Muscle of arm (tissue), 12 donors: Measurements from ENCODE around the gene ATF7IP2. TPM values are rescaled to one million over a fixed set of nuclear protein-coding genes. Genes with fewer than 3 reads are reported as not detected.

Experiments used
- polyA plus RNA-seq, 12 donors: library from polyadenylated mRNA; unstranded; fragments of 120-200 nt; gene quantifications; one replicate each; pipeline ENCODE4 v1.2.1, GENCODE V29; 2013; ENCODE audit not compliant: insufficient read length in 12 of 12

Gene ATF7IP2
- polyA plus RNA-seq, 12 donors: 5.0 to 15.2 (median 6.9) TPM; not detected in 1

Other genes starting within 250 kb of the ATF7IP2 start
- under 1 TPM in 10 of 12 donors, not detected in 2; 0.11 to 1.00 (median 0.36) TPM for gene GRIN2A, start 203.6 kb upstream of the ATF7IP2 start, polyA plus RNA-seq
- 100 to 1,000 TPM in 1 of 12 donors, 10 to 100 TPM in 11; 60.3 to 295 (median 66.0) TPM for gene EMP2, start 194.5 kb downstream of the ATF7IP2 start, polyA plus RNA-seq